Measurements from ENCODE around the gene RASSF7. TPM values are rescaled to one million over a fixed set of nuclear protein-coding genes. Genes with fewer than 3 reads are reported as not detected.

The RASSF7 gene
- total RNA-seq, 4 donors from 2014 or later = 0.49 to 7.6 (median 4.5) TPM

DNA sequence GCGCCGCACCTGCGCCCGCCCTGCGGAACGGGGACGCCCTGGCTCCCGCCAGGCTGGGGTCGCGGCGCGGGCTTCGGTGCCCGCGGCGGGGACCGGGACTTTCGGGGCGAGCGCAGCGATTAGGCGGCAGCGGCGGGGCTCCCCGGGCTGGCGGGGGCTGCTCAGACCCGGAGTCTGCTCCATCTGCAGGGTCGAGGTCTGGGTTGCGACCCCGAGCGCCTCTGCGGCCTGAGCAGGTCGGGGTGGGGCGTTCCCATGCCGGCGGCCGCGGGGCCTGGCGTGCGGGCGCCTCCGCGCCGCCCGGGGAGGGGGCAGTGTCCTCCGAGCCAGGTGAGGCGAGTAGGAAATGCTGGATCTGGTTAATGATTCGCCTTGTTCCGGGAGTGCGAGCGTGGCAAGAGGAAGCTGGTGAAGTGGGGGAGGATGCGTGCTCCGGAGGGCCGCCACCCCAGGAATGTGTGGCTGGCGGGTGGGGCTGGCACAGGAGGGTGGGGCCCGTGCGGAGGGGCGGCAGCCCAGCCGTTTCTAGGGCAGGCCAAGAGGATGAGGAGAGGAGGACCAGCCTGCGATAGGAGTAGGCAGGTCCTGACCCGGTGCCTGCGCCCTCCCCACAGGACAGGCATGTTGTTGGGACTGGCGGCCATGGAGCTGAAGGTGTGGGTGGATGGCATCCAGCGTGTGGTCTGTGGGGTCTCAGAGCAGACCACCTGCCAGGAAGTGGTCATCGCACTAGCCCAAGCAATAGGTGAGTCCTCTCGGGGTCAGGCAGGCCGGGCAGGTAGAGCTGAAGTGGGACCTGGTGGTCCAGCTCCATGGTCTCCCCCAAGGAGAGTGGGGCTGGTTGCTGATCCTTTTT lies 606 bp downstream of the RASSF7 start:
- TF ChIP-seq, protein P1, sequence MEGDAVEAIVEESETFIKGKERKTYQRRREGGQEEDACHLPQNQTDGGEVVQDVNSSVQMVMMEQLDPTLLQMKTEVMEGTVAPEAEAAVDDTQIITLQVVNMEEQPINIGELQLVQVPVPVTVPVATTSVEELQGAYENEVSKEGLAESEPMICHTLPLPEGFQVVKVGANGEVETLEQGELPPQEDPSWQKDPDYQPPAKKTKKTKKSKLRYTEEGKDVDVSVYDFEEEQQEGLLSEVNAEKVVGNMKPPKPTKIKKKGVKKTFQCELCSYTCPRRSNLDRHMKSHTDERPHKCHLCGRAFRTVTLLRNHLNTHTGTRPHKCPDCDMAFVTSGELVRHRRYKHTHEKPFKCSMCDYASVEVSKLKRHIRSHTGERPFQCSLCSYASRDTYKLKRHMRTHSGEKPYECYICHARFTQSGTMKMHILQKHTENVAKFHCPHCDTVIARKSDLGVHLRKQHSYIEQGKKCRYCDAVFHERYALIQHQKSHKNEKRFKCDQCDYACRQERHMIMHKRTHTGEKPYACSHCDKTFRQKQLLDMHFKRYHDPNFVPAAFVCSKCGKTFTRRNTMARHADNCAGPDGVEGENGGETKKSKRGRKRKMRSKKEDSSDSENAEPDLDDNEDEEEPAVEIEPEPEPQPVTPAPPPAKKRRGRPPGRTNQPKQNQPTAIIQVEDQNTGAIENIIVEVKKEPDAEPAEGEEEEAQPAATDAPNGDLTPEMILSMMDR (IDR thresholded peaks at IDR 0.05; ENCODE audit: low read depth) = no peak

DNA sequence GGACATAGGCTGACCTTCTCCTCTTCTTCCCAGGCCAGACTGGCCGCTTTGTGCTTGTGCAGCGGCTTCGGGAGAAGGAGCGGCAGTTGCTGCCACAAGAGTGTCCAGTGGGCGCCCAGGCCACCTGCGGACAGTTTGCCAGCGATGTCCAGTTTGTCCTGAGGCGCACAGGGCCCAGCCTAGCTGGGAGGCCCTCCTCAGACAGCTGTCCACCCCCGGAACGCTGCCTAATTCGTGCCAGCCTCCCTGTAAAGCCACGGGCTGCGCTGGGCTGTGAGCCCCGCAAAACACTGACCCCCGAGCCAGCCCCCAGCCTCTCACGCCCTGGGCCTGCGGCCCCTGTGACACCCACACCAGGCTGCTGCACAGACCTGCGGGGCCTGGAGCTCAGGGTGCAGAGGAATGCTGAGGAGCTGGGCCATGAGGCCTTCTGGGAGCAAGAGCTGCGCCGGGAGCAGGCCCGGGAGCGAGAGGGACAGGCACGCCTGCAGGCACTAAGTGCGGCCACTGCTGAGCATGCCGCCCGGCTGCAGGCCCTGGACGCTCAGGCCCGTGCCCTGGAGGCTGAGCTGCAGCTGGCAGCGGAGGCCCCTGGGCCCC lies 1.4 kb downstream of the RASSF7 start:
- TF ChIP-seq, protein P1 (IDR thresholded peaks at IDR 0.05; ENCODE audit: low read depth) = no peak

DNA sequence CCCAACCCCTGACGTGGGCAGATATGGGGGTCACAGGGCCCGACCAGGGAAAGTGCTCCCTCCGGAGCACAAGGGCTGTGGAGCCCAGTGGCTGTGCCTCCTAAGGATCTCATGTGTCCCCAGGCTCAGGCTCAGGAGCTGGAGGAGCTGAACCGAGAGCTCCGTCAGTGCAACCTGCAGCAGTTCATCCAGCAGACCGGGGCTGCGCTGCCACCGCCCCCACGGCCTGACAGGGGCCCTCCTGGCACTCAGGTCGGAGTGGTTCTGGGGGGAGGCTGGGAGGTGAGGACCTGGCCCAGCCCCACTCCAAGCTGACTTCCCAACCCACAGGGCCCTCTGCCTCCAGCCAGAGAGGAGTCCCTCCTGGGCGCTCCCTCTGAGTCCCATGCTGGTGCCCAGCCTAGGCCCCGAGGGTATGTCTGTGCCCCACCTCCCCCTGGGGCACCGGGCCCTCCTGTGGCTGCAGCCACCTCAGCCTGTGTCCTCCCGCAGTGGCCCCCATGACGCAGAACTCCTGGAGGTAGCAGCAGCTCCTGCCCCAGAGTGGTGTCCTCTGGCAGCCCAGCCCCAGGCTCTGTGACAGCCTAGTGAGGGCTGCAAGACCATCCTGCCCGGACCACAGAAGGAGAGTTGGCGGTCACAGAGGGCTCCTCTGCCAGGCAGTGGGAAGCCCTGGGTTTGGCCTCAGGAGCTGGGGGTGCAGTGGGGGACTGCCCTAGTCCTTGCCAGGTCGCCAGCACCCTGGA lies 2.5 kb downstream of the RASSF7 start:
- TF ChIP-seq, protein P1 (IDR thresholded peaks at IDR 0.05; ENCODE audit: low read depth) = no peak

DNA sequence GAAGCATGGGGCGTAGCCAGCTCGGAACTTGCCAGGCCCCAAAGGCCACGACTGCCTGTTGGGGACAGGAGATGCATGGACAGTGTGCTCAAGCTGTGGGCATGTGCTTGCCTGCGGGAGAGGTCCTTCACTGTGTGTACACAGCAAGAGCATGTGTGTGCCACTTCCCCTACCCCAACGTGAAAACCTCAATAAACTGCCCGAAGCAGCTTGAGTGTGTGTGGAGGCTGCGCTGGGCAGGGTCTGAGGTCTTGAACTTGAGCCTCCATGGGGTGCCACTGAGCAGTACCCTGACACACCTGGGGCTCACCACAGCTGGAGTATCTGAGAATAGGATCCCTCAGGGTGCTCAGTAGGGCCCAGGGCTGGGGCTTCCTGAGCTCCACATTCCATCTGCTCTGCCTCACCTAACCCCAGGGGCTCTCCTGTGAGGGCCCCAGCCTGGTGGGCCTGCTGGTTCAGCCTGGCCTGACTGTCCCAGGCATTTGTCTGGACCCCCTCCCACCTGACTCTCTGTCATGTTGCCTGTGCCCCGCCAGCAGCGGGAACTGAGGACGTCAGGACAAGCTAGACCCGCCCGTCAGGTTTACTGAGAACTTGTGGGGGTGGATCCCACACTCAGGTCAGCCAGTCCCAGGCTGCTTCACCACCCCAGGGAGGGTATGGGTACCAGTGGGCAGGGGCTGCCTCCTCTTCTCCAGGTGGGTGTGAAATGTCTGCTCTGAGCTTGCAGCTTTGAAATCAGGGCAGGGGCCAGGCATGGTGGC lies 3.2 kb downstream of the RASSF7 start:
- TF ChIP-seq, protein P1 (IDR thresholded peaks at IDR 0.05; ENCODE audit: low read depth) = no peak

- TF ChIP-seq, protein P1 (IDR thresholded peaks at IDR 0.05; ENCODE audit: low read depth) = no peak
Observed at GRCh38 chr11:565921-566509, 5.2 kb downstream of the RASSF7 start.

DNA sequence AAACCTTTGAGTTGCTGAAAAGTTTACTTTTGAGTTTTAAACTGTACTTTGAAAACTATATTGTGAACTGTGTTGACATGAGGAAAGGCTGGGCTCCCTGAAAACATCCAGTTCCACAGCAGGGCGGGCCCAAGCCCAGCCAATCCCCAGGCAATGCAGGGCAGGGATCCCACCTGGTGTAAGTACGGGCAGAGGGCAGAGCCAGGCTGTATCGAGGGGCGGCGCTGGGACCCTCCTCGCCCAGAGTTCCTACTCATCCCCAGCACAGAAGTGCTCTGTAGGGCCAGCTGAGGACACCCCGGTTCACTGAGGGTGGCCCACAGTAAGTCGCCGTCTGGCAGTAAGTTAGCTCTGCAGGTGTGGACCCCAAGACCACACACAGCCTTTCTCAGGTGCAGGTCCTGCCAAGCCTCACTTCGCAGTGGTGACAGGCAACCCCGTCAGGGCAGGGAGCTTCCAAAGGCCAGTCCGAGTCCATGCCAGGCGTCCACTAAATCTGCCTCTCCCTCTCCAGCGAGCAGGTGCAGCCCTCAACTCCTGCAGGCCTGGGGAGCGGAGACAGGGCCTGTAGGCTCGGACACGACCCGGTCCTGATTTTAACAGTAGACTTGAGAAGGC lies 6.3 kb downstream of the RASSF7 start:
- TF ChIP-seq, protein P1 (IDR thresholded peaks at IDR 0.05; ENCODE audit: low read depth) = no peak
